Gastroesophageal sphincter (tissue), 4 donors: ENCODE results near the gene CEP97. TPM values are rescaled to one million over a fixed set of nuclear protein-coding genes. Genes with fewer than 3 reads are reported as not detected.
"Not testable (repeated sequence)": the region's sequence is repeated elsewhere in the genome, so short reads cannot be mapped to it uniquely, and the experiment has no call there.

Experiments used
- ATAC-seq: fragments of 150-250 bp; one replicate; pipeline ENCODE4 v1.9.1; 2016; ENCODE audit warnings: mild to moderate bottlenecking, moderate library complexity
- H3K27ac ChIP-seq, 4 donors: fragments of 200-600 bp; sonication (generic) in 3 of 4; 1 replicate in 3 of 4; 2 replicates in 1 of 4; pipeline ENCODE4 v1.5.1; 2016 to 2019
- H3K27me3 ChIP-seq: fragments of 200-600 bp; sonication (generic); one replicate; pipeline ENCODE4 v1.5.1; 2019
- H3K36me3 ChIP-seq, 2 donors: fragments of 200-600 bp; sonication (generic); one replicate each; pipeline ENCODE4 v1.5.1; 2019; ENCODE audit warnings: control low read depth in 1 of 2
- H3K4me1 ChIP-seq, 3 donors: fragments of 200-600 bp; sonication (generic); 1 replicate in 2 of 3; 2 replicates in 1 of 3; pipeline ENCODE4 v1.5.1; 2016 to 2019; ENCODE audit warnings: control low read depth in 2 of 3
- H3K4me3 ChIP-seq, 2 donors: fragments of 200-600 bp; sonication (generic); one replicate each; pipeline ENCODE4 v1.5.1; 2019; ENCODE audit warnings: mild to moderate bottlenecking in 1 of 2, moderate library complexity in 1 of 2
- H3K9me3 ChIP-seq, 3 donors: fragments of 200-600 bp; sonication (generic); one replicate each; pipeline ENCODE4 v1.5.1; 2017 to 2019; ENCODE audit warnings: control low read depth in 2 of 3
- CTCF ChIP-seq, 4 experiments: fragments of 200-600 bp in 2 of 4; fragments of 450-650 bp in 2 of 4; sonication (generic) in 1 of 4; IDR thresholded peaks; one replicate each; pipeline ENCODE4 v1.5.1; 2017 to 2019; ENCODE audit warnings: antibody characterized with exemption in 4 of 4, mild to moderate bottlenecking in 2 of 4, moderate library complexity in 2 of 4
- EP300 ChIP-seq: sonication (generic); formaldehyde crosslinking; IDR thresholded peaks from one replicate; pipeline ENCODE4 v1.6.1; 2017; ENCODE audit warnings: antibody characterized with exemption, mild to moderate bottlenecking
- POLR2A ChIP-seq, 2 donors: fragments of 450-650 bp; IDR thresholded peaks; one replicate each; pipeline ENCODE4 v1.6.1; 2017; ENCODE audit warnings: antibody characterized with exemption in 2 of 2, mild to moderate bottlenecking in 2 of 2, moderate library complexity in 1 of 2
- POLR2AphosphoS5 ChIP-seq: sonication (generic); formaldehyde crosslinking; IDR thresholded peaks from one replicate; pipeline ENCODE4 v1.6.1; 2017; ENCODE audit warnings: antibody characterized with exemption
- WGBS, 2 donors: methylation state at CpG; one replicate each; pipeline ENCODE4 v1.1.5; 2018; ENCODE audit warnings: low coverage in 1 of 2; 5-methylcytosine and 5-hydroxymethylcytosine counted together
- total RNA-seq, 4 donors: library from RNA; depleted of rRNA; stranded (reverse); fragments of >200 nt; gene quantifications; one replicate each; pipeline ENCODE4 v1.1.0, GENCODE V29; 2016

The CEP97 gene
- total RNA-seq, 4 donors from 2014 or later = 7.8 to 11.4 (median 8.8) TPM

DNA sequence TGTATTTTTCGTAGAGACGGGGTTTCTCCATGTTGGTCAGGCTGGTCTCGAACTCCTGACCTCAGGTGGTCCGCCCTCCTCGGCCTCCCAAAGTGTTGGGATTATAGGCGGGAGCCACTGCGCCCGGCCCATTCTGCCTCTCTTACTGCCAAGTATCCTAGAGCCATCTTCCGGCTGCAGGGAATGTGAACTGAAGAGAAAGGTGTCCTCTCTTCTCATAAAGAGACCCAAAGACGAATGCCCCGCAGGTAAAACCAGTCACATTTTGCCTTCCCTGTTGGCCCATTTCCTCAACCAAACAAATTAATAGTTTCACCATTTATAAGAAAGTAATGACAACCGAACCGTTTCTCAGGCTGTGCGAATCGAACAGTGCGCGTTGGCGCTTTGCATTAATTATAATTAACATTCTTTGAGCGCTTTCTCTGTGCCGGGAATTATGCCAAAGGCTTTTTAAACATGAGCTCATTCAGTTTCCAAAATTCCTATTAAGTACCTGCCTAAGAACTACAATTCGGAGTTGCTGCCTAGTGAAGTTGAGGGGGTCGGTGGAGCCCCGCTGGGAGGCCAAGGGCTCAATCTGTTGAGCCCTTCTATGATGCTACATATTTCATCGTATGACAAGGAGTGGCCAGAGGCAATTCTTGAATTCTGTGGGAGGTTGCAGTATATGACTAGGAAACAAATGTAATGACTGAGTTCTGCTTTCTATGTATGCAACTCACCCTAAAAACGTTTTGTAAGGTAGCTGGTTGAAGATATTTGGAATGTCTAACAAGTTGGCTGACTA lies 37.1 kb upstream of the CEP97 start:
- Histone ChIP-seq H3K9me3 (no peaks in the 10 kb centered on the region), H3K27ac (peak overlapping the region; percentile 90 to 99 (median 94)), H3K27me3 (no peaks in the 10 kb centered on the region), H3K4me1 (peaks cover 0 to 51% (median 6%) of the 10 kb centered on the region in 3 donors), H3K36me3 (peaks cover 0 to 29% of the 10 kb centered on the region in 2 donors), H3K4me3 (peak overlapping the region; percentile 66 to 96)
- TF ChIP-seq POLR2A (IDR thresholded peaks at IDR 0.05) (no peak), EP300 (no peak), POLR2AphosphoS5 (no peak), CTCF (IDR thresholded peaks at IDR 0.05) (no peak)
- ATAC-seq = no peak
- 38 to 41% methylated on average over 13 to 21 of the region's 25 CpGs for WGBS, 2 donors

GRCh38 chr3:101689286-101689685 lies 35.1 kb upstream of the CEP97 start:
- WGBS, 2 donors = 76 to 91% methylated on average over 2 of the region's 2 CpGs
- no peak for ATAC-seq
- no peak for TF ChIP-seq CTCF (IDR thresholded peaks at IDR 0.05)
- no peak for TF ChIP-seq EP300
- H3K36me3 ChIP-seq = peaks cover 0 to 11% of the 10 kb centered on the region in 2 donors
- peaks cover 0 to 32% (median 6%) of the 10 kb centered on the region in 3 donors for H3K4me1 ChIP-seq
- no peaks in the 10 kb centered on the region for H3K9me3 ChIP-seq
- H3K27me3 ChIP-seq = no peaks in the 10 kb centered on the region
- H3K27ac ChIP-seq = no peak overlapping the region
- no peak overlapping the region for H3K4me3 ChIP-seq

GRCh38 chr3:101690972-101691371 lies 33.4 kb upstream of the CEP97 start:
- no peak for ATAC-seq
- TF ChIP-seq CTCF (IDR thresholded peaks at IDR 0.05) (no peak), EP300 (no peak), POLR2AphosphoS5 (no peak), POLR2A (IDR thresholded peaks at IDR 0.05) (no peak)
- H3K4me1 ChIP-seq = peaks cover 0 to 22% (median 0%) of the 10 kb centered on the region in 3 donors
- H3K27me3 ChIP-seq = no peaks in the 10 kb centered on the region
- no peak overlapping the region for H3K4me3 ChIP-seq
- peak overlapping the region in 3 of 4 donors; percentile 48 to 70 (median 58) for H3K27ac ChIP-seq
- H3K36me3 ChIP-seq = no peaks in the 10 kb centered on the region
- H3K9me3 ChIP-seq = no peaks in the 10 kb centered on the region

GRCh38 chr3:101691685-101692671 lies 32.4 kb upstream of the CEP97 start:
- not testable (repeated sequence) for H3K36me3 ChIP-seq, H3K27me3 ChIP-seq, H3K4me3 ChIP-seq, H3K9me3 ChIP-seq, ATAC-seq
- Histone ChIP-seq H3K27ac (peak overlapping the region in 3 of 4 donors; percentile 5 to 58 (median 48)), H3K4me1 (peaks cover 0 to 25% (median 0%) of the 10 kb centered on the region in 3 donors)
- 75 to 90% methylated on average over 2 to 5 of the region's 15 CpGs for WGBS, 2 donors

- not testable (repeated sequence) for H3K27me3 ChIP-seq, H3K27ac ChIP-seq, H3K9me3 ChIP-seq, H3K4me3 ChIP-seq, H3K36me3 ChIP-seq
- peak in 3 of 4 experiments; percentile 48 to 60 (median 57) for TF ChIP-seq CTCF (IDR thresholded peaks at IDR 0.05)
- peak; percentile 62 for ATAC-seq
- H3K4me1 ChIP-seq = peaks cover 0 to 15% (median 0%) of the 10 kb centered on the region in 3 donors
- WGBS, 2 donors = 68 to 81% methylated on average over 5 to 7 of the region's 13 CpGs
Measured at GRCh38 chr3:101693540-101693939, 30.9 kb upstream of the CEP97 start.

DNA sequence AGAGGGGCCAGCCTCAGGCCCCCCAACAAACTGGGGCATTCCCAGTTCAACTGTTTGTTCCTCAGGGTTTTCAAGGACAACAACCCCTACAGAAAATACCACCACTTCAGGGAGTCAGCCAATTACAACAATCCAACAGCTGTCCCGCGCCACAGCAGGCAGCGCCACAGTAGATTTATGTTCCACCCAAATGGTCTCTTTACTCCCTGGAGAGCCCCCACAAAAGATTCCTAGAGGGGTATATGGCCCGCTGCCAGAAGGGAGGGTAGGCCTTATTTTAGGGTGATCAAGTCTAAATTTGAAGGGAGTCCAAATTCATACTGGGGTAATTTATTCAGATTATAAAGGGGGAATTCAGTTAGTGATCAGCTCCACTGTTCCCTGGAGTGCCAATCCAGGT lies 29.6 kb upstream of the CEP97 start:
- 73 to 75% methylated on average over 3 to 4 of the region's 4 CpGs for WGBS, 2 donors
- H3K9me3 ChIP-seq, H3K4me3 ChIP-seq, H3K27me3 ChIP-seq, ATAC-seq, H3K36me3 ChIP-seq, H3K27ac ChIP-seq: not testable (repeated sequence)
- peaks cover 0 to 15% (median 0%) of the 10 kb centered on the region in 3 donors for H3K4me1 ChIP-seq
